Adrenal gland (tissue), 5 donors: ENCODE results near the gene KRTAP2-2.

Experiments
- CTCF ChIP-seq, 6 experiments: fragments of 450-650 bp in 4 of 6; fragments of 200-600 bp in 2 of 6; sonication (generic) in 1 of 6; IDR thresholded peaks; 1 replicate in 5 of 6; 2 replicates in 1 of 6; pipeline versions ENCODE4 v1.5.1 to v1.8.0; 2016 to 2021; ENCODE audit warnings: antibody characterized with exemption in 6 of 6, mild to moderate bottlenecking in 2 of 6, moderate library complexity in 1 of 6
- POLR2A ChIP-seq, 2 donors: fragments of 450-650 bp; IDR thresholded peaks; one replicate each; pipeline ENCODE4 v1.6.1; 2017; ENCODE audit warnings: antibody characterized with exemption in 2 of 2, mild to moderate bottlenecking in 2 of 2, moderate library complexity in 1 of 2
- donor health status: DM: no; HTN: no; CAD: no.

DNA sequence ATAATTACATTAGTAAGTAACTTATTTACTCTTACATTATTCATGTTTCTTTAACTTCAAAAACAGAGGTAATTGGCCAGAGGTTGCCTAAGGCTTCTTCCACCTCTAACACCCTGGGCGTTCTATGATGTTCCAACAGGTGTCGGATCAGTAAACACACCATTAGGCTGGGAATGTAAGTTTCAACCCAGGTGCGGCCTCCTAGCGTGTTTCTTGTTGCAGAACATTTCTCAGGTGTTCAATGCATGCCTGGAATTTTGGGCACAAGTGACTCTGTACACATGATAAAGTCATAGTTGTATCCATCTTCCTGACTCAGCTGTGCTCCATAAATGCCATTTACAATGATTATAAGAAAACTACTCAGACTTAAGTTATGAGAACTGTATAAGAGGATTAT is 1.0 kb downstream of the KRTAP2-2 start:
- no peak for TF ChIP-seq CTCF (IDR thresholded peaks at IDR 0.05)
- no peak for TF ChIP-seq POLR2A (IDR thresholded peaks at IDR 0.05)
